ENCODE data around the gene MAPK1.
"Not testable (repeated sequence)": the region's sequence is repeated elsewhere in the genome, so short reads cannot be mapped to it uniquely, and the experiment has no call there.

MAPK1 gene

GRCh38 chr22:21826204-21826603, 41.2 kb downstream of the MAPK1 start:
- Histone ChIP-seq H3K27ac (ENCODE audit: low read depth, low read length) (no peak overlapping the region), H3K36me3 (ENCODE audit: insufficient read depth, low read length) (no peaks in the 10 kb centered on the region), H3K27me3 (ENCODE audit: control insufficient read depth in 1 of 2, insufficient read depth in 2 of 2, low read length in 2 of 2) (no peaks in the 10 kb centered on the region), H3K9ac (ENCODE audit: low read length) (no peak overlapping the region), H3K4me3 (ENCODE audit: low read depth in 1 of 2, low read length in 2 of 2) (no peak overlapping the region), H3K9me3 (ENCODE audit: low read length) (no peaks in the 10 kb centered on the region), H3K4me1 (ENCODE audit: insufficient read depth, low read length) (peaks cover 30% of the 10 kb centered on the region)

- not testable (repeated sequence) for H3K36me3 ChIP-seq (ENCODE audit: insufficient read depth, low read length); H3K4me3 ChIP-seq (ENCODE audit: low read depth in 1 of 2, low read length in 2 of 2); H3K9me3 ChIP-seq (ENCODE audit: low read length); H3K27ac ChIP-seq (ENCODE audit: low read depth, low read length); H3K9ac ChIP-seq (ENCODE audit: low read length); H3K27me3 ChIP-seq (ENCODE audit: control insufficient read depth in 1 of 2, insufficient read depth in 2 of 2, low read length in 2 of 2)
- peaks cover 30% of the 10 kb centered on the region for H3K4me1 ChIP-seq (ENCODE audit: insufficient read depth, low read length)
Observed at GRCh38 chr22:21824962-21825361, 42.5 kb downstream of the MAPK1 start.

GRCh38 chr22:21824445-21824912, 43.0 kb downstream of the MAPK1 start:
- Histone ChIP-seq H3K4me3 (ENCODE audit: low read depth in 1 of 2, low read length in 2 of 2) (no peak overlapping the region), H3K27ac (ENCODE audit: low read depth, low read length) (no peak overlapping the region), H3K9me3 (ENCODE audit: low read length) (no peaks in the 10 kb centered on the region), H3K4me1 (ENCODE audit: insufficient read depth, low read length) (peaks cover 30% of the 10 kb centered on the region), H3K27me3 (ENCODE audit: control insufficient read depth in 1 of 2, insufficient read depth in 2 of 2, low read length in 2 of 2) (no peaks in the 10 kb centered on the region), H3K9ac (ENCODE audit: low read length) (no peak overlapping the region), H3K36me3 (ENCODE audit: insufficient read depth, low read length) (no peaks in the 10 kb centered on the region)

GRCh38 chr22:21823740-21824444, 43.6 kb downstream of the MAPK1 start:
- Histone ChIP-seq H3K9me3 (ENCODE audit: low read length) (no peaks in the 10 kb centered on the region), H3K27ac (ENCODE audit: low read depth, low read length) (no peak overlapping the region), H3K4me3 (ENCODE audit: low read depth in 1 of 2, low read length in 2 of 2) (no peak overlapping the region), H3K27me3 (ENCODE audit: control insufficient read depth in 1 of 2, insufficient read depth in 2 of 2, low read length in 2 of 2) (no peaks in the 10 kb centered on the region), H3K9ac (ENCODE audit: low read length) (no peak overlapping the region), H3K4me1 (ENCODE audit: insufficient read depth, low read length) (peaks cover 36% of the 10 kb centered on the region), H3K36me3 (ENCODE audit: insufficient read depth, low read length) (no peaks in the 10 kb centered on the region)

GRCh38 chr22:21819183-21819770, 48.2 kb downstream of the MAPK1 start:
- Histone ChIP-seq H3K4me3 (ENCODE audit: low read depth in 1 of 2, low read length in 2 of 2) (no peak overlapping the region), H3K36me3 (ENCODE audit: insufficient read depth, low read length) (no peaks in the 10 kb centered on the region), H3K9me3 (ENCODE audit: low read length) (no peaks in the 10 kb centered on the region), H3K9ac (ENCODE audit: low read length) (no peak overlapping the region), H3K4me1 (ENCODE audit: insufficient read depth, low read length) (peaks cover 27% of the 10 kb centered on the region), H3K27me3 (ENCODE audit: control insufficient read depth in 1 of 2, insufficient read depth in 2 of 2, low read length in 2 of 2) (no peaks in the 10 kb centered on the region), H3K27ac (ENCODE audit: low read depth, low read length) (no peak overlapping the region)

GRCh38 chr22:21818487-21819182, 48.8 kb downstream of the MAPK1 start:
- H3K36me3 ChIP-seq (ENCODE audit: insufficient read depth, low read length), result no peaks in the 10 kb centered on the region
- H3K27me3 ChIP-seq (ENCODE audit: control insufficient read depth in 1 of 2, insufficient read depth in 2 of 2, low read length in 2 of 2), result no peaks in the 10 kb centered on the region
- peaks cover 26% of the 10 kb centered on the region for H3K4me1 ChIP-seq (ENCODE audit: insufficient read depth, low read length)
- no peaks in the 10 kb centered on the region for H3K9me3 ChIP-seq (ENCODE audit: low read length)
- no peak overlapping the region for H3K9ac ChIP-seq (ENCODE audit: low read length)
- no peak overlapping the region for H3K4me3 ChIP-seq (ENCODE audit: low read depth in 1 of 2, low read length in 2 of 2)
- H3K27ac ChIP-seq (ENCODE audit: low read depth, low read length), result no peak overlapping the region

- peaks cover 23% of the 10 kb centered on the region for H3K4me1 ChIP-seq (ENCODE audit: insufficient read depth, low read length)
Observed at GRCh38 chr22:21817497-21817853, 50.0 kb downstream of the MAPK1 start.

GRCh38 chr22:21816787-21817496, 50.5 kb downstream of the MAPK1 start:
- Histone ChIP-seq H3K27me3 (ENCODE audit: control insufficient read depth in 1 of 2, insufficient read depth in 2 of 2, low read length in 2 of 2) (no peaks in the 10 kb centered on the region), H3K4me1 (ENCODE audit: insufficient read depth, low read length) (peaks cover 23% of the 10 kb centered on the region), H3K27ac (ENCODE audit: low read depth, low read length) (peak overlapping the region; percentile 21), H3K9me3 (ENCODE audit: low read length) (no peaks in the 10 kb centered on the region), H3K36me3 (ENCODE audit: insufficient read depth, low read length) (no peaks in the 10 kb centered on the region), H3K9ac (ENCODE audit: low read length) (no peak overlapping the region), H3K4me3 (ENCODE audit: low read depth in 1 of 2, low read length in 2 of 2) (no peak overlapping the region)

More at GRCh38 chr22:21817497-21817853, 50.0 kb downstream of the MAPK1 start:
- not testable (repeated sequence) for H3K9me3 ChIP-seq (ENCODE audit: low read length); H3K36me3 ChIP-seq (ENCODE audit: insufficient read depth, low read length); H3K9ac ChIP-seq (ENCODE audit: low read length); H3K4me3 ChIP-seq (ENCODE audit: low read depth in 1 of 2, low read length in 2 of 2); H3K27me3 ChIP-seq (ENCODE audit: control insufficient read depth in 1 of 2, insufficient read depth in 2 of 2, low read length in 2 of 2)
- H3K27ac ChIP-seq (ENCODE audit: low read depth, low read length), result peak overlapping the region; percentile 21

GRCh38 chr22:21816472-21816786, 51.0 kb downstream of the MAPK1 start:
- Histone ChIP-seq H3K9me3 (ENCODE audit: low read length) (no peaks in the 10 kb centered on the region), H3K27me3 (ENCODE audit: control insufficient read depth in 1 of 2, insufficient read depth in 2 of 2, low read length in 2 of 2) (no peaks in the 10 kb centered on the region), H3K4me1 (ENCODE audit: insufficient read depth, low read length) (peaks cover 23% of the 10 kb centered on the region), H3K36me3 (ENCODE audit: insufficient read depth, low read length) (no peaks in the 10 kb centered on the region), H3K4me3 (ENCODE audit: low read depth in 1 of 2, low read length in 2 of 2) (no peak overlapping the region), H3K9ac (ENCODE audit: low read length) (no peak overlapping the region), H3K27ac (ENCODE audit: low read depth, low read length) (no peak overlapping the region)

- Histone ChIP-seq H3K4me3 (ENCODE audit: low read depth in 1 of 2, low read length in 2 of 2) (no peak overlapping the region), H3K4me1 (ENCODE audit: insufficient read depth, low read length) (peaks cover 23% of the 10 kb centered on the region), H3K27ac (ENCODE audit: low read depth, low read length) (no peak overlapping the region), H3K9me3 (ENCODE audit: low read length) (no peaks in the 10 kb centered on the region), H3K9ac (ENCODE audit: low read length) (no peak overlapping the region), H3K36me3 (ENCODE audit: insufficient read depth, low read length) (no peaks in the 10 kb centered on the region), H3K27me3 (ENCODE audit: control insufficient read depth in 1 of 2, insufficient read depth in 2 of 2, low read length in 2 of 2) (no peaks in the 10 kb centered on the region)
Observed at GRCh38 chr22:21815958-21816357, 51.5 kb downstream of the MAPK1 start.

GRCh38 chr22:21815357-21815756, 52.1 kb downstream of the MAPK1 start:
- Histone ChIP-seq H3K4me1 (ENCODE audit: insufficient read depth, low read length) (peaks cover 23% of the 10 kb centered on the region), H3K27ac (ENCODE audit: low read depth, low read length) (no peak overlapping the region), H3K9me3 (ENCODE audit: low read length) (no peaks in the 10 kb centered on the region), H3K27me3 (ENCODE audit: control insufficient read depth in 1 of 2, insufficient read depth in 2 of 2, low read length in 2 of 2) (no peaks in the 10 kb centered on the region), H3K4me3 (ENCODE audit: low read depth in 1 of 2, low read length in 2 of 2) (no peak overlapping the region), H3K9ac (ENCODE audit: low read length) (no peak overlapping the region), H3K36me3 (ENCODE audit: insufficient read depth, low read length) (no peaks in the 10 kb centered on the region)

Measured in muscle layer of colon (tissue), 2 donors.